Suprapubic skin (tissue), 4 donors: ENCODE results near the gene SLC25A6.

Experiments
- EP300 ChIP-seq: sonication (generic); formaldehyde crosslinking; IDR thresholded peaks from one replicate; pipeline ENCODE4 v1.6.1; 2017; ENCODE audit warnings: antibody characterized with exemption
- POLR2A ChIP-seq, 2 donors: fragments of 450-650 bp; IDR thresholded peaks; one replicate each; pipeline ENCODE4 v1.6.1; 2017; ENCODE audit warnings: antibody characterized with exemption in 2 of 2, mild to moderate bottlenecking in 2 of 2, moderate library complexity in 2 of 2
- POLR2AphosphoS5 ChIP-seq, 3 donors: sonication (generic); formaldehyde crosslinking; IDR thresholded peaks; one replicate each; pipeline ENCODE4 v1.6.1; 2017; ENCODE audit warnings: antibody characterized with exemption in 3 of 3
- TF ChIP-seq, protein P1 (sequence below), 2 donors: fragments of 200-600 bp in 1 of 2; fragments of 450-650 bp in 1 of 2; sonication (generic) in 1 of 2; IDR thresholded peaks; one replicate each; pipeline ENCODE4 v1.5.1; 2016 to 2019; ENCODE audit warnings: antibody characterized with exemption in 2 of 2, mild to moderate bottlenecking in 1 of 2, moderate library complexity in 1 of 2

DNA sequence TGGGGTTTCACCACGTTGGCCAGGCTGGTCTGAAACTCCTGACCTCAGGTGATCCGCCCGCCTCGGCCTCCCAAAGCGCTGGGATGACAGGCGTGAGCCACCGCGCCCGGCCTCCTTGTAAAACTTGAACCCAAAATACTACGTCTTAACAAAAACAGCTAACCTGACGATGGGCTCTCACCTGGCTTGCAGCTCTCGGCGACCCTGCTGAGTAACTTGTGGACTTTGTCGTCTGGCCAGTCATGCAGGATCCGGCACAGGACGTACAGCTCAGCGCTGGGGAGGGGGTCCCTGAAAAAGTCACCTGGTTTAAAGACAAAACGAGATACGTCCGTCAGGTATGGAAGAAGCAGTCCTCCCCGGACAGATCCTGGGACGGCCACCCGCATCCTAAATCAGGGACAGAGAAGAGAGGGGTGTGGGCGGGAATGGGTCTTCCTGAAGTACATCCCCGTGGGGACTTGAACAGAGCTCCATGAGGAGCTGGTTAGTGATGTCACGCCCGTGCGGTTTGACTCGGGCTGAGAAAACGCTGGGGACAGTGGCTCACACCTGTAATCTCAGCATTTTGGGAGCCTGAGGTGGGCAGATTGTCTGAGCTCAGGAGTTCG is 20.7 kb upstream of the SLC25A6 start:
- TF ChIP-seq, protein P1, sequence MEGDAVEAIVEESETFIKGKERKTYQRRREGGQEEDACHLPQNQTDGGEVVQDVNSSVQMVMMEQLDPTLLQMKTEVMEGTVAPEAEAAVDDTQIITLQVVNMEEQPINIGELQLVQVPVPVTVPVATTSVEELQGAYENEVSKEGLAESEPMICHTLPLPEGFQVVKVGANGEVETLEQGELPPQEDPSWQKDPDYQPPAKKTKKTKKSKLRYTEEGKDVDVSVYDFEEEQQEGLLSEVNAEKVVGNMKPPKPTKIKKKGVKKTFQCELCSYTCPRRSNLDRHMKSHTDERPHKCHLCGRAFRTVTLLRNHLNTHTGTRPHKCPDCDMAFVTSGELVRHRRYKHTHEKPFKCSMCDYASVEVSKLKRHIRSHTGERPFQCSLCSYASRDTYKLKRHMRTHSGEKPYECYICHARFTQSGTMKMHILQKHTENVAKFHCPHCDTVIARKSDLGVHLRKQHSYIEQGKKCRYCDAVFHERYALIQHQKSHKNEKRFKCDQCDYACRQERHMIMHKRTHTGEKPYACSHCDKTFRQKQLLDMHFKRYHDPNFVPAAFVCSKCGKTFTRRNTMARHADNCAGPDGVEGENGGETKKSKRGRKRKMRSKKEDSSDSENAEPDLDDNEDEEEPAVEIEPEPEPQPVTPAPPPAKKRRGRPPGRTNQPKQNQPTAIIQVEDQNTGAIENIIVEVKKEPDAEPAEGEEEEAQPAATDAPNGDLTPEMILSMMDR (IDR thresholded peaks at IDR 0.05): no peak
- no peak for TF ChIP-seq POLR2A (IDR thresholded peaks at IDR 0.05)
- no peak for TF ChIP-seq POLR2AphosphoS5 (IDR thresholded peaks at IDR 0.05)
- no peak for TF ChIP-seq EP300
